ENCODE data around the gene CYP1A2.

DNA sequence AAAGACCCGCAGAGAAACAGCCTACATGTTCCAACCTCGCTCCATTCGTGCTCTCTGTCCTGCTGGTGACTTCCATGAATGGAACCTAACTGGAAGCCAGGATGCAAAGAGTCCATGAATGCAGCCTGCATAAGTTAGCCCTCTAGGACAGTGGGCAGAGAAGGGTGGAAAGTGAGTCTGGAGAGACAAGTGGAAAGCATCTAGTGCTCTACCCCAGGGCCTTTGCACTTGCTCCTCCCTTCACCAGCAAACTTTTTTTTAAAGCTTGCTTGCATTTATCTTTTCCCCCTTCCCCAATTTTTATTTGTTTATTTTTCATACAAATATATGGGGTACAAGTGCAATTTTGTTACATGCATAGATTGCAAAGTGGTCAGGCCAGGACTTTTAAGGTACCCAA lies 15.4 kb upstream of the CYP1A2 start:
- TF ChIP-seq, protein P1, sequence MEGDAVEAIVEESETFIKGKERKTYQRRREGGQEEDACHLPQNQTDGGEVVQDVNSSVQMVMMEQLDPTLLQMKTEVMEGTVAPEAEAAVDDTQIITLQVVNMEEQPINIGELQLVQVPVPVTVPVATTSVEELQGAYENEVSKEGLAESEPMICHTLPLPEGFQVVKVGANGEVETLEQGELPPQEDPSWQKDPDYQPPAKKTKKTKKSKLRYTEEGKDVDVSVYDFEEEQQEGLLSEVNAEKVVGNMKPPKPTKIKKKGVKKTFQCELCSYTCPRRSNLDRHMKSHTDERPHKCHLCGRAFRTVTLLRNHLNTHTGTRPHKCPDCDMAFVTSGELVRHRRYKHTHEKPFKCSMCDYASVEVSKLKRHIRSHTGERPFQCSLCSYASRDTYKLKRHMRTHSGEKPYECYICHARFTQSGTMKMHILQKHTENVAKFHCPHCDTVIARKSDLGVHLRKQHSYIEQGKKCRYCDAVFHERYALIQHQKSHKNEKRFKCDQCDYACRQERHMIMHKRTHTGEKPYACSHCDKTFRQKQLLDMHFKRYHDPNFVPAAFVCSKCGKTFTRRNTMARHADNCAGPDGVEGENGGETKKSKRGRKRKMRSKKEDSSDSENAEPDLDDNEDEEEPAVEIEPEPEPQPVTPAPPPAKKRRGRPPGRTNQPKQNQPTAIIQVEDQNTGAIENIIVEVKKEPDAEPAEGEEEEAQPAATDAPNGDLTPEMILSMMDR (tag by site-specific recombination; IDR thresholded peaks at IDR 0.05) = no peak
- TF ChIP-seq TCF7L2 (IDR thresholded peaks at IDR 0.05; ENCODE audit: borderline replicate concordance, low read depth, low read length) (no peak), ZNF513 (tag by site-specific recombination; IDR thresholded peaks at IDR 0.05) (no peak), ZNF660 (tag by site-specific recombination; IDR thresholded peaks at IDR 0.05) (no peak), ZNF138 (tag by site-specific recombination; IDR thresholded peaks at IDR 0.05; ENCODE audit: borderline replicate concordance) (no peak), ZNF157 (tag by site-specific recombination; IDR thresholded peaks at IDR 0.05) (no peak)
- TF ChIP-seq, protein P2, sequence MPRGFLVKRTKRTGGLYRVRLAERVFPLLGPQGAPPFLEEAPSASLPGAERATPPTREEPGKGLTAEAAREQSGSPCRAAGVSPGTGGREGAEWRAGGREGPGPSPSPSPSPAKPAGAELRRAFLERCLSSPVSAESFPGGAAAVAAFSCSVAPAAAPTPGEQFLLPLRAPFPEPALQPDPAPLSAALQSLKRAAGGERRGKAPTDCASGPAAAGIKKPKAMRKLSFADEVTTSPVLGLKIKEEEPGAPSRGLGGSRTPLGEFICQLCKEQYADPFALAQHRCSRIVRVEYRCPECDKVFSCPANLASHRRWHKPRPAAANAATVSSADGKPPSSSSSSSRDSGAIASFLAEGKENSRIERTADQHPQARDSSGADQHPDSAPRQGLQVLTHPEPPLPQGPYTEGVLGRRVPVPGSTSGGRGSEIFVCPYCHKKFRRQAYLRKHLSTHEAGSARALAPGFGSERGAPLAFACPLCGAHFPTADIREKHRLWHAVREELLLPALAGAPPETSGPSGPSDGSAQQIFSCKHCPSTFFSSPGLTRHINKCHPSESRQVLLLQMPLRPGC (tag by site-specific recombination; IDR thresholded peaks at IDR 0.05) = no peak

Measured in HEK293 (cell line).